ENCODE measurements around the gene SPRED1.
"Not testable (repeated sequence)": the region's sequence is repeated elsewhere in the genome, so short reads cannot be mapped to it uniquely, and the experiment has no call there.

SPRED1 gene

DNA sequence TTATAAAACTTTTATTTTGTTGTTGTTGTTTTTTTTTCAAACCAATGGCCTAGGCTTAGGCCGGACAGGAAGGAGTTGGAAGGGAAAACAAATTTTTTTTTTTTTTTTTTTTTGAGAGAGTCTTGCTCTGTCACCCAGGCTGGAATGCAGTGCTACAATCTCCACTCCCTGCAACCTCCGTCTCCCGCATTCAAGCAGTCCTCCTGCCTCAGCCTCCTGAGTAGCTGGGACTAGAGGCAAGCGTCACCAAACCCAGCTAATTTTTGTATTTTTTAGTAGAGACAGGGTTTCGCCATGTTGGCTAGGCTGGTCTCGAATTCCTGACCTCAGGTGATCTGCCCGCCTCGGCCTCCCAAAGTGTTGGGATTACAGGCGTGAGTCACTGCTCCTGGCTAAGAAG is 15.6 kb upstream of the SPRED1 start:
- DNase-seq (ENCODE audit: low spot score) = not testable (repeated sequence)

DNA sequence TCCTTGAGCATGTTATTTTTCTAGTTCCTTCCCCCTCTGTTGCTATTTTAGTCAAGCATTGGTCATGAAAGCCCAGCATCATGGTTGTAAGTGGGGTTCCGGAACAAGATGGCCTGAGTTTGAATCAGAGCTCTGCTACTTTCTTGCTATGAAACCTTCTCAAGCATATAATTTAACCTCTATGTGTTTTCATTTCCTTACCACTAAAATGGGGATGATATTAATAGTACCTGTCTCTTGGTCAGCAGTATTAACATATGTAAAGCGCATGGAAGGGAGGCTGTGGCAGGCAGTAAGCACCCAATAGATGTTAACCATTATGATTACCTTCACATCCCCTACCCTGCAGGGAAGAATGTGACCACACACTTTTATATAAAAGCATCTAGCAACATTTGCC is 14.3 kb upstream of the SPRED1 start:
- DNase-seq (ENCODE audit: low spot score) = no peak

DNA sequence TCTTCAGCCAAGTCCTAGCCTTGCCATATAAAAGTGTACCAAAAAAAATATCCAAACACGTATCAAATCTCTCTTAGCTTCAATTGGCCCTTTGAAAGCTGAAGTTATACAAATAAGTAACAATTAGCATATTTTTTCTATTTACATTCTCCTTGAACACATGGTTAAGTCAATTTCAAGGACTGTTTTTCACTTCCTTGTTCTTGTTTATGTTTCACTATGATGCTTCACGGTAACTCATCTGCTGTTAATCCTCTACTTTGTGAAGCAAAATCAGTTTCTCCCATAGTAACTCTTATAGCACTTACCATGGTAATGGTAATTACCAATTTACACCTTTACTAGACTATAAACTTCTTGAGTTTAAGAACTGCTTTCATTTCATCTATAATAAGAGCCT is 10.6 kb upstream of the SPRED1 start:
- no peak for DNase-seq (ENCODE audit: low spot score)

DNA sequence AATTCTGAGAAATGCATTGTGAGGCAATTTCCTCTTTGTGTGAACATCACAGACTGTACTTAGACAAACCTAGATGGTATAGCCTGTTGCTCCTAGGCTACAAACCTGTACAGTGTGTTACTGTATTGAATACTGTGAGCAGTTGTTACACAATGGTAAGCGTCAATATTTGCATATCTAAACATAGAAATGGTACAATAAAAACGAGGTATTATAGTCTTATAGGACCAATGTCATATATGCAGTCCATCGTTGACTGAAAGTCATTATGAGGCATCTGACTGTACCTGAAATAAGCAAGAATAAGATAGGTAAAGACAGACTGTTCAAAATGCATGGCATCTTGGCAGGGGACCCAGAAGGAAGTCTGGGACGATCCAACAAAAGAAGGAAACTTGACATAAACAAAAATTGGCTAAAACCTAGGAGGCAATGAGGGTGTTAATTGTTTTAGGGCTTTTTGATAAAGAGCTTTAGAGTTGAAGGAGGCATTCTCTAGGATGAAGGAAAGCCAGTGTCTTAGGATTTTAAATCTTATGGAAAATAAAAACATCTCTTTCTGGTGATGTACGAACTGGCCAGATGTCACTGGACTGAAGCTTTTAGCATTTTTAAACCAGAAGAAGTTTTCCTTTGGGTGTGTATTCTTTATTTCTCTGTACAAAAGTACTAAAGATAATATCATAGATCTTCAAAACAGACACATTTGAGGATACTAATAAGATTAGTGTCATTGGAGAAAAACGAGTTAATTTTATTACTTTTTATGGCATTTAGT is 9.2 kb upstream of the SPRED1 start:
- DNase-seq (ENCODE audit: low spot score) = no peak

DNA sequence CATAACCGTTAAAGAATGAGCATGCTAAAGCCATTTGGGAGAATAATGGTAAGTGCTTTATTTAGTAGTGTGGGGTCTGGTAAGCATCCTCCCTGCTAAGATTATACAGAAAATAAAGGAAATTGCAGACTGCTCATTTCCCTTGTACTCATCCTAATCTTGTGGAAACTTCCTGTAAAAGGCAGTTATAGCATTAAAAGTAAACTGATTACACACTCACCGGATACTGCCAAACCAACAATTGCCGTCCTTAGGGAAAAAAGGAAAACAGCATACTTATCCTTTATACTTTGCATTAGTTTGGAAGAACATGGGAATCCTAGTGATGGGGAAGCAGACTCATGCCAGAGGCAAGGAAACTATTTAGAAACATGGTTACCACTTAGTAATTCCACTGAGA is 5.3 kb upstream of the SPRED1 start:
- no peak for DNase-seq (ENCODE audit: low spot score)

DNA sequence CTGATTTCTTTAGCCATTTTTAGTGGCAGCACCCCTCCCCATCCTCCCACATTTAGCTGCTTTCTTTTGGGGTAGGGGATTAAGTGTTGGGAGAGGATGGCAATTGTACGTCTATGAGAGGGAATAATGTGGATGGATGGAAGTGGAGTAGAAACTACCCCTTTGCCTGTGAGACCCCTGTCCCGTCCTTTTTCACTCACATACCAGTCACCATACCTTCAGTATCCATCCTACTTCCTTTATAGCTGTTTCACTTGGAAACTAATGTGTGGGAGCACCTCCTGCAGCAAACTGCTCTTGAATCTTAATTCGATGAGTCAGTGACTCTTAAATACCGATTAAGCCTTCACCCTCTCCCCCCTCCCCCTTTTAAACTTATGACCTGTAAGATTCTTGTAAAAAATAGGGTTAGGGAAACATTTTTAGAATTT is 730 bp downstream of the SPRED1 start:
- no peak for DNase-seq (ENCODE audit: low spot score)

DNA sequence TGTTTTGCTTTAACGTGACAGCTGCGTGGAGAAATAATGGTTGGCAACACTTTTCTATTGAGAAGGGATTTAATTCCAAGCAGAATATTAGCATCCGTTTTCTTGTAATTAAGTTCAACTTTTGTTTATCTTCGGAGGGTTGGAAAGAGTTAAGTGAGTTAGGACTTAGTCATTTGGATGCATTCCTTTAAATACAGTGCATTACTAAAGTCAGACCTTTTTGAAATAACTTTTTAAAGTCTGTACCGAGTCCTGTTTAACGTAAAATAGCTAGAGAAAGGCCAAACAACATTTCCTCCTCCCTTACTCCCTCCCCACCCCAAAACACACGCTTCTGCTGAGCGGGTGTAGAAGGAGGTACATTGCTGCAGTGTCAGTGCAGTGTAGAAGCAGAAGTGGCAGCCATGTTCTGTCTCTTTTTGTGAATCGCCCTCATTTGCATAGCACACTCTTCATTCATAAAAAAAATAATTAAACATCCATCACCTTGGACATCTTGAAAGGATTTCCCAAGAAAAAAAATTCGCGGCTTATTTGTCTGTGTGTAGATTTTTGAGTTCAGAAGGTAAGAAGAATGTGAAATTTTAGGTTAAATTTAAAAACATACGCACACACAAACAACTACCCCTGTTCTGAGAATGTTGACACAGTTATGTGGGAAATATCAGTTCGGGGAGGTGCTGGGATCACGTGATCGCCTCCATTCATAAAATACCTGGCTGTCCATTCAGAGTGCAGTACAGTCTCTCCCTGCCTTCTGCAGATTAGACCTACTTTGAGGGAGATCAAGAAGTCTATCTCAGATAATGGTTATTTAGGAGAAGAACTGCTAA is 1.6 kb downstream of the SPRED1 start:
- DNase-seq (ENCODE audit: low spot score) = peak; percentile 19

DNA sequence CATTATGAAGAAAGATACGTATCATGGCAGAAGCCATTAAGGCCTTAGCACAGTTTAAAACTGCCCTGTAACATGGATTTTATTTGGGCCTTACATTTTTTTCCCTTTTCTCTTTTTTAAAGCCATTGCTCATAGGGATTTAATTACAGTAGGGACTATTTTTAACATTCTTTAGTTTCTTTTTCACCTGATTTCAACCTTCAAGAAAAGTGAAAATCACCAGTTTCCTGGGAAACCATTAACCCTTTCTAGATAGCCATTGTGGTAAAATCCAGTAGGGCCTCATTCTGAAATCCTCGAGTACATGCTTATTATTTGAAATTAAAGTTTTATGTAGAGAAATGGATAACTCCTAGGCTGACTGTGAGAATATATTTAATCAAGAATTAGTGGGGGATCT is 3.1 kb downstream of the SPRED1 start:
- DNase-seq (ENCODE audit: low spot score) = no peak

DNA sequence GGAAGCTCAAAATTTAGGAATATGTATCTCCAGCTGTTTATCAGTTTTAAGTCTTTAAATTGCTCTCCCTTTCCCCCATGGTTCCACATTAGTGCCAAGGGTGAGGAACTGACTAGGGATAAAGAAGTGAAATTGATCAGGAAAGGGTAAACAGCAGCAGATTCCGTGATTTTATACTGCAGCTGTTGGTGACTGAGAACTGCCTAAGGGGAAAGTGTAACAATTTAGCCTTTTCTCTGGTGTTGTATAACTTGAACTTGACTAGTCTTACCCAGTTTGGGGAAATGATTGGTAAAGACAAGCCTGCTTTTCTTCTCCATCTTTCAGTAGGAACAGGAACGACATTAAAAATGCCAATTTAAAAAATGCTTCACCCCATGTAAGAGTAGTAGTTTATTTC is 5.0 kb downstream of the SPRED1 start:
- DNase-seq (ENCODE audit: low spot score) = no peak

DNA sequence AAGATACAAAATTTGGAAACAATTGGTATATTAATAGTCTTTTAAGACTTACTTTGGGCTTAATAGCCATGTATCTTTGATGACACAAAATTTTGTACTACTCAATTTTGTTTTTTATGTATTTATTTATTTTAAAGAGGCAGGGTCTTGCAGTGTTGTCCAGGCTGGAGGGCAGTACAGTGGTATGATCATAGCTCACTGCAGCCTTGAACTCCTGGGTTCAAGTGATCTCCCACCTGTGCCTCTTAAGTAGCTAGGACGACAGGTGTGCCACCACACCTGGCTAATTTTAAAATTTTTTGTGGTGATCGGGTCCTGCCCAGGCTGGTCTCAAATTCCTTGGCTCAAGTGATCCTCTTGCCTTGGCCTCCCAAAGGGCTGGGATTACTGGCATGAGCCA is 6.5 kb downstream of the SPRED1 start:
- DNase-seq (ENCODE audit: low spot score) = no peak

DNA sequence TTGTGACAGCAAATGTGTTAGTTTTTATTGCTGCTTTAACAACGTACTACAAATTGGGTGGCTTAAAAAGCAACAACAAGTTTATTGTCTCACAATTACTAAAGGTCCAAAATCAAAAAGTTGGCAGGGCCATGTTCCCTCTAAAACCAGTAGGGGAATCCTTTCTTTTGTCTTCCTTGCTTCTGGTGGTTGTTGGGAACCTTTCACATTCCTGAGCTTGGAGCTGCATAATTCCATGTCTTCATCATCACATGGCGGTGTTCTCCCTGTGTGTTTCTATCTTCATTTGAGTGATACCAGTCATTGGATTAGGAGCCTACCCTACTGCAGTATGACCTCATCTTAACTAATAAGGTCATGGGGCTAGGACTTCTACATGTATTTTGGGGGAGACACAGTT is 7.4 kb downstream of the SPRED1 start:
- peak; percentile 47 for DNase-seq (ENCODE audit: low spot score)

DNA sequence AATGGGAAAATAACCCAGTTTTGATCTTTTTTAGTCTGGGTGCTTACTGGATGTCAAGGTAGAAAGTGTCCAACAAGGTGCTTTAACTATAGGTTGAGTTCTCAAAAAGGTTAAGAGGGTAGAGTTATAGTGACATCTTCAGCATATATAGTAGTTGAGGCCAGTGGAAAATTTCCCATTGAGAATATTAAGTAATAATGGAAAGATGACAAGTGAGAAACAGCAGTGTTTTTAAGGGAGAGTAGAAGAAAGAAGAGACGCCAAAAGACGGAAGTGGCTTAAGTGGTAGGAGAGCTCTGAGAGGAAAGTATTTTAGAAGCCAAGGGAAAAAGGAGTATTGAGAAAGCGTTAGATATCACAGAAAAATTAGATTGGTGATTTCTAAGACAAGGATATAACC is 10.6 kb downstream of the SPRED1 start:
- no peak for DNase-seq (ENCODE audit: low spot score)

DNA sequence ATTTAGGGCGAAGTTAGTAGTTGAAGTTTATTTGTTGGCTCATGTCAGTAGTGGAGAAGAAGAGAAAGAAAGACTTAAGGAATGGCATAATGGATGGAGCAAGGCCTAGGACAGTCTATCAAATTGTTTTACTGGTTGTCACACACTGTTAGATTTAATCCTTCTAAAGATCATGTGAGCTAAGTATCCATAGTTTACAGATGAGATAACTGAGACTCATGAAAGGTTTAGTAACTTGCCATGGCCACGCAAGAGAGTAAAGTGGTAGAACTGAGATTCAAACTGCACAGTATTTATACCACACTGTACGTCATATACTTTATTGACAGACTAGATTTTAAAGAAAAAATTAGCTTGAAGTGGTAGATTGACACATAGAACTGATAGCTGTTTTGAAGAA is 11.4 kb downstream of the SPRED1 start:
- DNase-seq (ENCODE audit: low spot score) = peak; percentile 44

DNA sequence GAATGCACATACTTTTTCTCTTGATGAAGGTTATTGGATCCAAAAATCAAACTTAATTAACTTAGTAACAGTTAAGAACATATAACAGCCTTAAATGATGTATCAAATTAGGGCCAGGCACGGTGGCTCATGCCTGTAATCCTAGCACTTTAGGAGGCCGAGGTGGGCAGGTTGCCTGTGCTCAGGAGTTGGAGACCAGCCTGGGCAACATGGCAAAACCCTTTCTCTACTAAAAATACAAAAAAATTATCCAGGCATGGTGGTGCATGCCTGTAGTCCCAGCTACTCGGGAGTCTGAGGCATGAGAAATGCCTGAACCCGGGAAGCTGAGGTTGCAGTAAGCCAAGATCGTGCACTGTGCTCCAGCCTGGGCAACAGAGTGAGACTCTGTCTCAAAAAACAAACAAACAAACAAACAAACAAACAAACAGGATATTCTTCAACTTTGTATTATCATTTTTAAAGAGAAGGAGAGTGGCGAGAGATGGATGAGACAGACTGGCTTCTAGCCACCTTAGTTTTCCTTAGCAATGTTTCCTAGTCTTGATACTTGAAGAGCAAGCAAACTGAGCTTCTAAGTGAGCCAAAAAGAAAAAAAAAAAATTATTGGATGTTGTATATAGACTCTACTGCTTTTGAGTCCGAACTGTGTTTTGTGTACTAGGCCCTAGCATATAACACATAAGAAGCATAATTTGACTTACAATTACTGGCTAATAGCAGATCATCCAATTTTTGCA is 13.8 kb downstream of the SPRED1 start:
- no peak for DNase-seq (ENCODE audit: low spot score)

DNA sequence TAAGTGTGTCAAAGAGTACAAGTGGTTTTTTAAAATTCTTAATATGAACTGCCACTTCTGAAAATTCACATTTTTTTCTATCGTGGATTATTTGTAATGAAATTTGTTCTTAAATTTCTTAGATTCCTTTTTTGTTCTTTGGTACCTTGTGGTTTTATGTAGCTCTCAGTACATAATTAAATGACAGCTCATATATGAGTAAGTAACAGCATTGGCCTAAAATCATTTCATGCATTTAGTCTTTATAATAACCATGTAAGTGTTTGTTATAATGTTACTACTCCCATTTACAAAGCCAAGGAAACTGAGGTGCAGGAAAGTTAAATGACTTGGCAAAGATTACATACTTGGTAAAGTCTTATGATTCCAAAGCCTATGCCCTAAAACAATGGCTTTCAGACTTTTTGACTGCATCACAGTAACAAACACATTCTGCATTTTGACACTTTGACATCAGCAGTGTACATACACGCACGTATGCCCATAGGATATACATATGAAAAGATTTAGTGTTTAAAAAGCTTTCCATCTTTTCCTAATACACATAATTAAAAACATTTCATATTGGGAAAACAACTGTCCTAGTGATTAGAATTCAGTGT is 14.9 kb downstream of the SPRED1 start:
- DNase-seq (ENCODE audit: low spot score) = no peak

DNA sequence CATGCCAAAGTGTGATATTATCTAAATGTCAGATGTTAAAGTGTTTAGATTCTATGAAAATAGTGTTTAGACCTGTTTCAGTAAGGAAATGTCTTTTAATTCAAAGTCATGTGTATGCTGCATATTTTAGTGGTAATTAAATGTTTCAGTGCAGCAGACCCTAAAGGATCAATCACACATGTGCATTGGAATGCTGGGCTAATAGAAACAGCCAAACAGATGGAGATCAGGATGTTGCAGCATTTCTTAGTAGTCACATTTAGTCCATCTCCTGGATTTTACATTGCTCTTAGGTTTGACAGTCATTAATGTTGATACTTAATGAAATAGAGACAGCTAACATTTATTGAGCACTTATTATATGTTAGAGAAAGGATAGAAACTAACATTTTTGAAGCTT is 18.5 kb downstream of the SPRED1 start:
- DNase-seq (ENCODE audit: low spot score) = no peak

DNA sequence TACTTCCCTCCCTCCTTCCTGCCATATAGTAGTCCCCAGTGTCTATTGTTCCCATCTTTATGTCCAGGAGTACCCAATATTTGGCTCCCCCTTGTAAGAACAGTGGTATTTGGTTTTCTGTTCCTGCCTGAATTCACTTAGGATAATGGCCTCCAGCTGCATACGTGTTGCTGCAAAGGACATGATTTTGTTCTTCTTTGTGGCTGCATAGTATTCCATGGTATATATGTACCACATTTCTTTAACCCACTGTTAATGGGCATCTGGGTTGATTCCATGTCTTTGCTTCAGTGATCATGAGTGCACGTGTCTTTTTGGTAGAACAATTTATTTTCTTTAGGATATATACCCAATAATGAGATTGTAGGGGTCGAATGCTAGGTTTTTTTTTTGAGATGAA is 19.3 kb downstream of the SPRED1 start:
- no peak for DNase-seq (ENCODE audit: low spot score)

DNA sequence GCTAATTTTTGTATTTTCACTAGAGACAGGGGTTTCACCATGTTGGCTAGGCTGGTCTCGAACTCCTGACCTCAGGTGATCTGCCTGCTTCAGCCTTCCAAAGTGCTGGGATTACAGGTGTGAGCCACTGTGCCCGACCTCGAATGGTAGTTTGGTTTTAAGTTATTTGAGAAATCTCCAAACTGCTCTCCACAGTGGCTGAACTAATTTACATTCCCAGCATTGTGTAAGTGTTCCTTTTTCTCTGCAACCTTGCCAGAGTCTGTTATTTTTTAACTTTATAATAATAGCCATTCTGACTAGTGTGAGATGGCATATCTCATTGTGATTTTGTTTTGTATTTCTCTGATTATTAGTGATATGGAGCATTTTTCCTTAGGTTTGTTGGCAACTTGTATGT is 19.8 kb downstream of the SPRED1 start:
- not testable (repeated sequence) for DNase-seq (ENCODE audit: low spot score)

DNA sequence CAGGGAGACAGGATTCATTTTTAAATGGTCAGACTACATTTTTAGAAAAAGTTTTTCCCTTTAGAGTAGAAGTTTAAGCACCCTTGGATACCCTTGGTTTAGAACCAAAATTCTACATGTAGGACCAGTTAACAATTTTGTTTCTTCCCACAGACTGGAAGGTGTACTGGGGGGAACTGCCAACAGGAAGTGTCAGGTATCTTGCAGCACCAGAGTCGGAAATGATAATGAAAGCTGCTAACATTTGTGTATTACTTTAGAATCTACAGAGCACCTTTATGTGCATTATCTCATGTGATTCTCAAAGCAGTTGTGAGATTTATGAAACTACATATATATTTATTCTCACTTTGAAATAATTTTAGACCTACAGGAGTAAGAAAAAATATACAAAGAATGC is 21.5 kb downstream of the SPRED1 start:
- DNase-seq (ENCODE audit: low spot score) = no peak

DNA sequence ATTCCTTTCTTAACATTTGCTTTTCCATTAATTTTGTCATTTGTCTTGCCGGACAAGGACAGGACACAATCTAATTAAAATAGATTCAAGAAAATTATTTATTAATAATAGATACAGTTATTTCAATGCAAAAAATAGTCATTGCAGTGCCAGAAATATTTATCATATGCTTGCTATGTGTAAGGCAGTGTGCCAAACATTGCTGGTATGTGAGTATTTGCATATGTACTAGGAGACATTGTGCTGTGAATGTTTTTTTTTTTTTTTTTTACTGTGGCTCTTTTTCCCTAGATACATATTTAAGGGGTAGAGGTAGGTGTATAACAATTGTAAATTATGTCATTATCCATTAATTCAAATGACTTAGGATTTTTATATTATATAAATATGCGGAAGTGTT is 23.3 kb downstream of the SPRED1 start:
- DNase-seq (ENCODE audit: low spot score) = no peak

DNA sequence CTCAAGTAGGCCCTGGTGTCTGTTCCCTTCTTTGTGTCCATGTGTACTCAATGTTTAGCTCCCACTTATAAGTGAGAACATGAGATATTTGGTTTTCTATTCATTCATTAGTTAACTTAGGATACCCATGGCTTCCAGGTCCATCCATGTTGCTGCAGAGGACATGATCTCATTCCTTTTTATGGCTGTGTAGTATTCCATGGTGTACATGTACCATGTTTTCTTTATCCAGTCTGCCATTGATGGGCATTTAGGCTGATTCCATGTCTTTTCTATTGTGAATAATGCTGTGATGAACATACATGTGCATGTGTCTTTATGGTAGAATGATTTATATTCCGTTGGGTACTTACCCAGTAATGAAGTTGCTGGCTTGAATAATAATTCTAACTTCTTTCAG is 24.6 kb downstream of the SPRED1 start:
- DNase-seq (ENCODE audit: low spot score) = not testable (repeated sequence)

DNA sequence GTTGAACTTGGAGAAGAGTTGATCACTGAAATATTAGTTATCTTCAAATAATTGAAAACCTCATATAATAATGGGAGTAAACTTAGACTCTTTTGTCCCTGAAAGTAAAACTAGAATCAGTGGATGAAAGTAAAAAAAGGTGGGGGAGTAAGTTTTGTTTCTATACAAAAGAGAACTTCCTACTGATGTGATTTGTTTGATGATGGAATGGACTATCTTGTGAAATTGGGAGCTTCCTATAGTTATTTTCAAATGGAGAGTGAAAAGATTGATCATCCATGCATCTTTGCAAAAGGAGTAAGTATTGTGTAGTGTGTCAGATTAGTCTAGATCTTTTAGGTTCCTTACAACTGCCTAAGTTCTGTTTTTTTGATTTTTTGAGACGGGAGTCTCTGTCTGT is 28.4 kb downstream of the SPRED1 start:
- DNase-seq (ENCODE audit: low spot score) = no peak

All from AG08395 (cell line).